GM12873 (cell line): Measurements from ENCODE around the gene SIGLEC1.

Experiments used
- TF ChIP-seq, protein P1 (sequence below): IDR thresholded peaks from 2 replicates; pipeline ENCODE4 v1.5.1; 2012; ENCODE audit warnings: low read depth, mild to moderate bottlenecking, moderate library complexity, low read length, control low read depth; ENCODE audit not compliant: insufficient read depth; ENCODE audit errors: missing control alignments

SIGLEC1 gene

DNA sequence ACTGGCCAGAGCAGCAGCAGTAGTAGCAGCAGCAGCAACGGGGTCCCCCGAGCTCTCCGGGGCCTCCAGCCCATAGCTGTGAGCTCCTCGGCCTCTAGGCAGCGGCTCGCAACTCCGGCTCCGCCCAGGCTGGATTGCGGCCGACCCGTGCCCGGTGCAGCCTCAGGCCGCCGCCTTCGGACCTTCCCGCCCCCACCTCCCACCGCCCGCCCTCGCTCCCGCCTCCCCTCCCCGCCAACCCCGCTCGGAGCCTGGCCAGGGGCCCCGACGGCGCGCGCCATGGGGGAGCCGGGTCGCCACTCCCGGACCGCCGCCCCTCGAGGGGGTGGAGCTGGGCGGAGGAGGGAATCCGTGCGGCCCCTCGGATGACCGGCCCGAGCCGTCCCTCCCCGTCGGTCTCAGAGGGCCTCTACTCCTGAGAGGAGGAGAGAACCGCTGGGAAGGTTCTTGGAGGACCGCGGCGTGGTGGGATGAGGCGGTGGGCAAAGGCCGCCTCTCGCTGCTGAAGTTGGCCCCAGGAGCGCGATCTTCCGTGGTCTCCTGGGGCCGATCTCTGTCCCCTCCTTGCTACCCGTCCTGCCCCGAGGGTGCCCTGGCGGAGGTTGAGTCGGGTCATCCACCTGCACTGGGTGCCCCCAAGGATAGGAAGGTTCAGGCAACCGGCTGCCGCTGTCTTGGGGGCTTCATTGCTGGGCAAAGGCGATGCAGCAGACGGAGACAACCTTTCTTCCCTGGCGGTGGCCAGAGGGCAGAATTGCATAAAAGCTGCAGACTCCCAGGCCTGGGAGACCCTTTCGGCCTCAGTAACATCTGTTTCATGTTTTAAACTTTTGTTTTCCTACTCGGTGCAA lies 30.2 kb downstream of the SIGLEC1 start, which contains the start of gene ADAM33:
Gene ADAM33, minus strand, starts transcription at position 80 of the 851 bp plus-strand sequence. Its CDS starts 6 bp downstream, at position 74.
- TF ChIP-seq, protein P1, sequence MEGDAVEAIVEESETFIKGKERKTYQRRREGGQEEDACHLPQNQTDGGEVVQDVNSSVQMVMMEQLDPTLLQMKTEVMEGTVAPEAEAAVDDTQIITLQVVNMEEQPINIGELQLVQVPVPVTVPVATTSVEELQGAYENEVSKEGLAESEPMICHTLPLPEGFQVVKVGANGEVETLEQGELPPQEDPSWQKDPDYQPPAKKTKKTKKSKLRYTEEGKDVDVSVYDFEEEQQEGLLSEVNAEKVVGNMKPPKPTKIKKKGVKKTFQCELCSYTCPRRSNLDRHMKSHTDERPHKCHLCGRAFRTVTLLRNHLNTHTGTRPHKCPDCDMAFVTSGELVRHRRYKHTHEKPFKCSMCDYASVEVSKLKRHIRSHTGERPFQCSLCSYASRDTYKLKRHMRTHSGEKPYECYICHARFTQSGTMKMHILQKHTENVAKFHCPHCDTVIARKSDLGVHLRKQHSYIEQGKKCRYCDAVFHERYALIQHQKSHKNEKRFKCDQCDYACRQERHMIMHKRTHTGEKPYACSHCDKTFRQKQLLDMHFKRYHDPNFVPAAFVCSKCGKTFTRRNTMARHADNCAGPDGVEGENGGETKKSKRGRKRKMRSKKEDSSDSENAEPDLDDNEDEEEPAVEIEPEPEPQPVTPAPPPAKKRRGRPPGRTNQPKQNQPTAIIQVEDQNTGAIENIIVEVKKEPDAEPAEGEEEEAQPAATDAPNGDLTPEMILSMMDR: no peak

DNA sequence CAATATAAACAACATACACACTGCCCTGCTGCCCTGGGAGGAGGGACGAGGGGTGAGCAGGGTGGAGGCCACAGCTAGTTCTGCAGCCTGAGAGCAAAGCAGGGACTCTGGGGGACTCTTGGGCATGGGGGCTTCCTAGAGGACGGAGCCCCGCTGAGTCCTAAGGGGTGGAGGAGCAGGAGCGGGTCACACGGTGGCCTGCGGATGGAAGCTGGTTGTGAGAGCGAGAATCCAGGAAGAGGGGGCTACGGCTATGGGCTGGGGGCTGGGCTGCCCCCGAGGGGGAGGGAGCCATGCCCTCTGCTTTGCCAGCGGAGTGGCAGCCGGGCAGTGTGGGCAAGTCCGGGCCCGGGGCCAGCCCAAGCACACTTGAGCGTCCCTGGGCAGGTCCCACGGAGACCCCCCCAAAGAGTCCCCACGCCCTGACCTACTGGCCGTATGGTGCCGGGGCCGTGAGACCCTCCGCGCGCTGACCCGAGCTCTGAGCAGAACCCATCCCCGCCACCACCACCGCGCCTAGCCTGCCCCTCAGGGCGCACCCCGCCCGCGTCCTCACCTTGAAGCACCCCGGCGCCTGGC lies 31.0 kb downstream of the SIGLEC1 start:
- TF ChIP-seq, protein P1: no peak

DNA sequence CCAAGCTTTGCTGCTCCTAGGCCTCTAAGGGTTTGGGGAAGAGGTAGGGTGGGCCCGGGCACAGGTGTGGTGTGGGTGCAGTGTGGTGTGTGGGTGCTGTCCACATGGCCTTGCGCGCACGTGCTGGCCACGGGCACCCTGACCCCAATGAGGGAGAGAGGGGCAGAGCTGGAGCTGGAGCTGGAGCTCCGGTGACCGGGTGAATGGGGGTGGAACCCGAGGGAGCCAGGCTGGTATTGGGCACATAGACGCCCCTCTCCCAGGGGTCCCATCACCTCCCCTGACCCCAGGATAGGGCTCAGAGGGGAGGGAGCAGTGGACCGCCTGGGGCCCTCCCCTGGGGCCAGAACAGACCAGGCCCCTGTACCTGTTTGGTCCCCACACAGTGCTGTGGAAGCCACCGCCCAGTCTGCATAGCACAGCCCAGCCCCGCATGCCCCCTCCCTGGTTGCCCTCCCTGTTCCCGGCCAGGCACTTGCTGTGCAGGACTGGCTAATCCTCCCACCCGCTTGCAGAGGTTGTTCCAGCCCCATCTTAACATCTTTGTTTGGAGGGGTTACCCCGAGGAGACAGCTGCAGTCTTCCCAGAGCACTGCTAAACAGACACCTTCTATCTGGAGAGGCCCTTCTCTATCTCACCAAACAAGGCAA lies 31.6 kb downstream of the SIGLEC1 start:
- TF ChIP-seq, protein P1: no peak

DNA sequence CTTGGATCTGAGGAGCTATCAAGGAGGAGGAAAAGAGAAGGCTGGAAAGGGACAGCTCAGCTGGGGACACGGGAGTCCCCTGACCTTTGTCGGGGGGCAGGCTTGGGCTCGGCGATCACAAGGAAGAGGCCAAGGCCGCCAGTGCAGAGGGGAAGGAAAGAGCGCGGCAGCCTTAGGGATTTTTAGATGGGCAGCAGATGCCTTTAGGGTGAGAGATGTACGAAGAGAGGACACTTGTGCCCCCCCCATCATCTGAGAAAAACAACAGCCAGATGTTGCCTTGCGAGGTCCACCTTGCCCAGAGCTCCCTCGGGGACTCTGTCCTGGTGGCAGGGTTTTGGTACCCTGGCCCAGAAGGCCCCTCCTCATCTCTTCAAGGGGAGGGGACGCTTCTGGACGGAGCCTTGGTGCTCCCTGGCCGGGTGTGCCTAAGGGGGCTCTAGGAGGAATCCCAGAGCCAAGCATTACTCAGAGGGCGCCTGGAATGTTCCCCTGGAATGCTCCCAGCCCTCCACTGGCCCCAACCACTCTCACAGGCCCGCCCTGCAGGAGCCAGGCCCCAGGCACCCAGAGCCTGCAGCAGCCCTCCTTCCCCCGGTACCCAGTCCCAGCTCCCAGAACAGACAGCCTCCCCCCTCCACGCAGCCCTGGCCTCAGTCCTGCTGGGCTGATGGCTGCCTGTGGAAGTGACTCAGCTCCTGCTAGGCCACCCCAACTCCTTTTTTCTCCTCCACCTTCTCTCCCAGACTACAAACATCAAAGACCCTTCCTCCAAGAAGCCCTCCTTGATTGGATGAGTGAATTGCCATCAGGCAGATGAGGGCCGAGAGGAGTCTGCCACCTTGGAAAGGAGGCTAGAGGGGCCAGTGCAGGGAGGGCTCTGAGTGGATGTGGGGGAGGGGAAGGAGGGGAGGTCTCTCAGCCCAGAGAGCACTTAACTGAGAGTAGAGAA lies 32.4 kb downstream of the SIGLEC1 start:
- TF ChIP-seq, protein P1: no peak

DNA sequence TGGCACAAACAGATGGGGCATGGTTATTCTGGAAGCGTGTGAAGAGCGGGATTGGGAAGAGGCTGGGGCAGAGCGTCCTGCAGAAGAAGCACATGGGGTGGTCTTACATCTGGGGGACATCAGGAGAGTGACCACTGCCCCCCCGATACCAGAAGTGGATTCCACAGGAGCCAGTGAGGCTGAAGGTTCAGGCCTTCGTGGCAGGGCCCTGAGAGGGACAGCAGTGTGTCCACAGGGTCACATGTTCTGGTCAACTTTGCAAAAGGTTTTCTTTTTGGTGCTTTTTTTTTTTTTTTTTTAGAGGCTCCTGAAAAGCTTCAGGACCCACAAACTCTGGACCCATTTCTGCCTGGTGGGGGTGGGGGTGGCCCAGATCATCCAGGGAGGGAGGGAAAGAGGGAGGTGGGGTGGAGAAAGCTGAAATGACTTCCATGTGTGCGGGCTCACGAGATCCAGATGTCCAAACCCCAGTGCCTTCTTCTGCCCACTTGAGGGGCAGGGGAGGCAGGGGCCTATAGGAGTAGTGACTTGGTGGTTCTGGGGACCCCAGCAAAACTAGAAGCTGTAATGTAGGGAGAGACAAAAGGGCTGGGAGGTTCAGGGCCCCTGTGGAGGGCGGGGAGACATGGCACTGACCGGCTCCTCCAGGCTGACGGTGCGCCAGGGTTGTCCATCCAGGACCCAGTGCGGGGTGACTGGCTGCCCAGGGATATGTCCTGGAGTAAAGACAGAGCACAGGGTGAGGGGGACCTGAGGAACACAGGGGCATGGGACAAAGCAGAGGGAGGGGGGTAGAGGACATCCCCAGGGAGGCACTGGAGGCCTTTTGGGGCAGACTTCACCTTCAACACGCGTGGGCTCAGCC lies 33.3 kb downstream of the SIGLEC1 start:
- TF ChIP-seq, protein P1: no peak

DNA sequence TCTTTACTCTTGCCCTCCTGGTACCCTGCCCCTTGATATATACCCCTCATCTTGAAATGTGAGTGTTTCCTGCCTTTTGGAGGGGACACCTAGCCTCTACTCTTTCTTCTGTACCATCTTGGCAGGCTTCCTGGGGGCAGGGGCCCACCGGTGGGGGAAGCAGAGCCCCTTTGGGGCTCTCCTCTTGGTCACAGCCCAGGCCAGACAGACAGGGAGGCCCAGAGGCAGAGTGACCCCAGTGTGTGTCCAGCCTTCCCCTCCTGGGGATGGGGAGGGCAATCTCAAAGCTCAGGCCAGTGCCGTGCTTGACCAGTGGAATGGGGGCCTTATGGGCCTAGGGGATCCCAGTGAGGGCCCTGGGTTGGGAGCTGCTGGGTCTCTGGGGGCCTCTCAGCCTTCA lies 34.2 kb downstream of the SIGLEC1 start:
- TF ChIP-seq, protein P1: no peak
